ENCODE results near the gene ECT2L. TPM values are rescaled to one million over a fixed set of nuclear protein-coding genes. Genes with fewer than 3 reads are reported as not detected.

ECT2L gene
- total and polyA plus RNA-seq, 2 of the 13 experiments (the other 11 are each of a cell fraction or from before 2014, with no cell fraction given), result 0.12 TPM; not detected in 1

DNA sequence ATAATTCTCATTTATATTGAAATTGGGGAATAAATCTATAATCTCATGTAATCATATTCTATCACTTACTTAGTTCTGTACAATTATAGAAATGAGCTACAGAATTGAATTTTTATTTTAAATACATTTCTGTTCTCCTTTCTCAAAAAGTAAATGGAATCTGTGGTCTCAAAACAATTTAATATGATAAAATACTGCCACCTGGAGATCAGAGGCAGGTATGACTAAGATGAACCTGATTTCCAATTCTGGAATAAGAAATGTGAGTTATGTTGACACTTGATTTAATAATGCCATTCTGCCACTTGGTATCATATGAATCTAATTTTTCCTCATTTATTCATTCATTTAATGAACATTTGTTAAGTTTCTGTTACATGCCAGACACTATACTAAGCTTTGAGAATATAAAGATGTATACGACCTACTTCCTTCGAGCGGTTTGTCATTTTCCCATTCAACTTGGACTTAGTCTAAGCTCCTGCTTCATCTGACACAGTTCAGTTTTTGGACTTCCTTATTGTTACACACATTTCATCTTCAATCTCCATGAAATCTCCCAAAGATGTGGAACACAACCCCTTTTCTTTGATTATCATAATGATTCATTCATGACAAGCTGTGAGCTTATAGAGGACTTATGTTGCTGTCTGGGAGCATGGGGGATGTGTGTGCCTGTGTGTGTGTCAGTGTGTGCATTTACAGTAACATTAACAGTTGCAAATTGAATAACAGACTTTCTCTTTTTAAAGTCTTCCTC, 29.8 kb upstream of the ECT2L start (continued):
- TF ChIP-seq SOX6 (IDR thresholded peaks at IDR 0.05) (no peak), SOX6 (CRISPR knock-in tag; IDR thresholded peaks at IDR 0.05) (no peak), STAG1 (CRISPR knock-in tag; IDR thresholded peaks at IDR 0.05) (peak; percentile 87), ZNF691 (CRISPR knock-in tag; IDR thresholded peaks at IDR 0.05; ENCODE audit: borderline replicate concordance, low read depth) (no peak), PPARG (CRISPR knock-in tag; conservative IDR thresholded peaks at IDR 0.05) (peak; percentile 39; the same call in 1 of the 2 replicates), SMC3 (IDR thresholded peaks at IDR 0.05; ENCODE audit: low read length) (peak; percentile 76)

DNA sequence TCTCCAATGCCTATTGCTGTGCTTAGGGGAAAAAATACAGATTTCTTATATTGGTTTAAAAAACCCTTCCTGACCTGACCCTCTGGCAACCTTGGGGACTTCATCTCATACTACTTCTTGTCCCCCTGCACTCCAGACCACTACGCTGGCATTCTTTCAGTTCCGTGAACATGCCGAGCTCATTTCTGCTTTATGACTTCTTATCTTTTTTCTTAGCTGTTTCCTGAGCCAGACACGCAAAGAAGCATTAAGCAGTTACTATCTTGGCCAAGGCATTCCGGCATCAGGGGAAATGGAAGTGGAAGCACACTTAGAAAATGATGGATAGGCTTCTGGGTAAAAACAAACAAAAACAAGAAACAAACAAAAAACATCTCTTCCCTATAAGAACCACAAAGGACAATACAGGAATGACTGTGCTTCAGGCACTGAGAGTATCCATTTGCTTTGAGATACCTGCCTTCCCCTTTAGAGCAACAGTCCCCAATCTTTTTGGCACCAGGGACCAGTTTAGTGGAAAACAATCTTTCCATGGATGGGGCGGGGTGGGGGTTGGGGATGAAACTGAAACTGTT, 26.7 kb upstream of the ECT2L start:
- H3K9ac ChIP-seq (ENCODE audit: insufficient read depth, low read depth, low read length), result no peak overlapping the region
- in situ Hi-C loops (cut with HindIII; ENCODE audit: extremely low pct_ligation_motif_present, low pct_unique_long_range_greater_than_20kb) (loop anchor here (5.0 to 10.0 kb wide), 4 partner anchors 77 to 654 kb away; no protein-coding TSS in a partner anchor), intact Hi-C loops (cut with micrococcal nuclease; ENCODE audit: unreplicated experiment) (loop anchor here (5.0 kb wide), 2 partner anchors 252 to 652 kb away; no protein-coding TSS in a partner anchor)
- DNase-seq (ENCODE audit: low spot score) (no peak), FAIRE-seq (no peak), ATAC-seq (no peak)
- H3K79me2 ChIP-seq (ENCODE audit: insufficient read depth, low read length), result peaks cover 2% of the 10 kb centered on the region
- no peaks in the 10 kb centered on the region for H3K9me3 ChIP-seq (ENCODE audit: low read length)
- H3K36me3 ChIP-seq (replicated peaks in 1 of 2; ENCODE audit: control insufficient read depth in 1 of 2, insufficient read depth in 2 of 2, low read length in 2 of 2), result no peaks in the 10 kb centered on the region
- H3K4me1 ChIP-seq (ENCODE audit: insufficient read depth, low read length), result peaks cover 22% of the 10 kb centered on the region
- no peaks in the 10 kb centered on the region; a peak in 1 of 5 replicates for H3K27me3 ChIP-seq (ENCODE audit: control insufficient read depth in 1 of 2, insufficient read depth in 2 of 2, low read length in 2 of 2)
- TF ChIP-seq TSC22D2 (CRISPR knock-in tag; IDR thresholded peaks at IDR 0.05; ENCODE audit: borderline replicate concordance) (no peak), ZNF816 (CRISPR knock-in tag; IDR thresholded peaks at IDR 0.05; ENCODE audit: borderline replicate concordance) (no peak), SMARCE1 (IDR thresholded peaks at IDR 0.05; ENCODE audit: borderline replicate concordance) (no peak)
- TF ChIP-seq, protein P1, sequence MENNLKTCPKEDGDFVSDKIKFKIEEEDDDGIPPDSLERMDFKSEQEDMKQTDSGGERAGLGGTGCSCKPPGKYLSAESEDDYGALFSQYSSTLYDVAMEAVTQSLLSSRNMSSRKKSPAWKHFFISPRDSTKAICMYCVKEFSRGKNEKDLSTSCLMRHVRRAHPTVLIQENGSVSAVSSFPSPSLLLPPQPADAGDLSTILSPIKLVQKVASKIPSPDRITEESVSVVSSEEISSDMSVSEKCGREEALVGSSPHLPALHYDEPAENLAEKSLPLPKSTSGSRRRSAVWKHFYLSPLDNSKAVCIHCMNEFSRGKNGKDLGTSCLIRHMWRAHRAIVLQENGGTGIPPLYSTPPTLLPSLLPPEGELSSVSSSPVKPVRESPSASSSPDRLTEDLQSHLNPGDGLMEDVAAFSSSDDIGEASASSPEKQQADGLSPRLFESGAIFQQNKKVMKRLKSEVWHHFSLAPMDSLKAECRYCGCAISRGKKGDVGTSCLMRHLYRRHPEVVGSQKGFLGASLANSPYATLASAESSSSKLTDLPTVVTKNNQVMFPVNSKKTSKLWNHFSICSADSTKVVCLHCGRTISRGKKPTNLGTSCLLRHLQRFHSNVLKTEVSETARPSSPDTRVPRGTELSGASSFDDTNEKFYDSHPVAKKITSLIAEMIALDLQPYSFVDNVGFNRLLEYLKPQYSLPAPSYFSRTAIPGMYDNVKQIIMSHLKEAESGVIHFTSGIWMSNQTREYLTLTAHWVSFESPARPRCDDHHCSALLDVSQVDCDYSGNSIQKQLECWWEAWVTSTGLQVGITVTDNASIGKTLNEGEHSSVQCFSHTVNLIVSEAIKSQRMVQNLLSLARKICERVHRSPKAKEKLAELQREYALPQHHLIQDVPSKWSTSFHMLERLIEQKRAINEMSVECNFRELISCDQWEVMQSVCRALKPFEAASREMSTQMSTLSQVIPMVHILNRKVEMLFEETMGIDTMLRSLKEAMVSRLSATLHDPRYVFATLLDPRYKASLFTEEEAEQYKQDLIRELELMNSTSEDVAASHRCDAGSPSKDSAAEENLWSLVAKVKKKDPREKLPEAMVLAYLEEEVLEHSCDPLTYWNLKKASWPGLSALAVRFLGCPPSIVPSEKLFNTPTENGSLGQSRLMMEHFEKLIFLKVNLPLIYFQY (CRISPR knock-in tag; IDR thresholded peaks at IDR 0.05; ENCODE audit: borderline replicate concordance), result no peak
- ChIA-PET POLR2A (no interaction called here), CTCF (ENCODE audit: low intra/inter-chr PET ratio, low total read pairs) (no interaction called here)
- H3K27ac ChIP-seq (ENCODE audit: extremely low read length, insufficient read depth, low read length), result no peak overlapping the region
- H3K4me3 ChIP-seq (replicated peaks in 1 of 3; ENCODE audit: insufficient read depth in 1 of 3, low read depth in 2 of 3, low read length in 3 of 3), result no peak overlapping the region
- H3K4me2 ChIP-seq (ENCODE audit: low read depth, low read length), result no peak overlapping the region
- WGBS (ENCODE audit: low lambda C conversion rate), result 85% methylated on average over 6 of the region's 6 CpGs
- no TSS peak for BruUV-seq (replicated peaks)
- no peaks in the 10 kb centered on the region for H4K20me1 ChIP-seq (ENCODE audit: insufficient read depth, low read length)
- no peak overlapping the region for H2AFZ ChIP-seq (ENCODE audit: low read length)
